Fibroblast of lung (primary cell): ENCODE results near the gene TNNT3. TPM values are rescaled to one million over a fixed set of nuclear protein-coding genes. Genes with fewer than 3 reads are reported as not detected.

Experiments
- DNase-seq, 2 donors: peaks; one replicate each; pipeline versions ENCODE4 v3.0.0 to v3.0.0-alpha.2; 2010; ENCODE audit warnings: low read depth in 2 of 2
- H2AFZ ChIP-seq: 2 replicates; pipeline ENCODE4 v1.5.1; 2012; ENCODE audit warnings: low read length, control low read depth, inconsistent platforms
- H3K27ac ChIP-seq: 2 replicates; pipeline ENCODE4 v1.5.1; 2011; ENCODE audit warnings: low read length, control low read depth; ENCODE audit not compliant: insufficient read depth
- H3K27me3 ChIP-seq: 2 replicates; pipeline ENCODE4 v1.5.1; 2011; ENCODE audit warnings: mild to moderate bottlenecking, low read length; ENCODE audit not compliant: control insufficient read depth, insufficient read depth
- H3K36me3 ChIP-seq: 2 replicates; pipeline ENCODE4 v1.5.1; 2011; ENCODE audit warnings: low read length; ENCODE audit not compliant: control insufficient read depth, insufficient read depth
- H3K4me1 ChIP-seq: 2 replicates; pipeline ENCODE4 v1.5.1; 2011; ENCODE audit warnings: low read length; ENCODE audit not compliant: control insufficient read depth, insufficient read depth; ENCODE audit errors: extremely low read depth
- H3K4me2 ChIP-seq: 2 replicates; pipeline ENCODE4 v1.5.1; 2011; ENCODE audit warnings: low read length, control low read depth; ENCODE audit not compliant: insufficient read depth; ENCODE audit errors: extremely low read depth
- H3K4me3 ChIP-seq, 4 experiments: fragments of 200-600 bp in 1 of 4; sonication (generic) in 1 of 4; replicated peaks in 1 of 4; 2 replicates each; pipeline ENCODE4 v1.5.1; 2011 to 2016; ENCODE audit warnings: low read length in 4 of 4, low read depth in 3 of 4, mild to moderate bottlenecking in 3 of 4, control low read depth in 2 of 4, inconsistent platforms in 1 of 4, mixed read lengths in 1 of 4; ENCODE audit not compliant: insufficient read depth in 1 of 4; ENCODE audit errors: control extremely low read depth in 1 of 4
- H3K79me2 ChIP-seq: 2 replicates; pipeline ENCODE4 v1.5.1; 2012; ENCODE audit warnings: mild to moderate bottlenecking, low read length, inconsistent platforms; ENCODE audit not compliant: control insufficient read depth, insufficient read depth
- H3K9ac ChIP-seq: 2 replicates; pipeline ENCODE4 v1.5.1; 2011; ENCODE audit warnings: mild to moderate bottlenecking, low read length, control low read depth; ENCODE audit not compliant: insufficient read depth
- H3K9me3 ChIP-seq: 2 replicates; pipeline ENCODE4 v1.5.1; 2012; ENCODE audit warnings: low read depth, low read length; ENCODE audit not compliant: control insufficient read depth, insufficient read depth
- H4K20me1 ChIP-seq: 2 replicates; pipeline ENCODE4 v1.5.1; 2011; ENCODE audit warnings: low read length; ENCODE audit not compliant: control insufficient read depth, insufficient read depth; ENCODE audit errors: extremely low read depth
- EZH2 ChIP-seq: IDR thresholded peaks from 2 replicates; pipeline ENCODE4 v1.5.1; 2012; ENCODE audit warnings: low read length, control low read depth, mild to moderate bottlenecking; ENCODE audit errors: missing control alignments
- polyA plus RNA-seq, 2 donors: library from polyadenylated mRNA; depleted of rRNA in 1 of 2; stranded (reverse) in 1 of 2; unstranded in 1 of 2; fragments of >200 nt; gene quantifications; 2 replicates each; pipeline ENCODE4 v1.2.1, GENCODE V29; 2011 to 2012; ENCODE audit warnings: missing spikeins in 1 of 2
- total RNA-seq: library from RNA; depleted of rRNA; stranded (reverse); fragments of >200 nt; gene quantifications from 2 replicates; pipeline ENCODE4 v1.2.1, GENCODE V29; 2014
- TF ChIP-seq, protein P1 (sequence below), 2 donors: IDR thresholded peaks in 1 of 2; conservative IDR thresholded peaks in 1 of 2; 1 replicate in 1 of 2; 2 replicates in 1 of 2; pipeline ENCODE4 v1.5.1; 2011 to 2012; ENCODE audit warnings: low read length in 2 of 2, control low read depth in 1 of 2, inconsistent platforms in 1 of 2, low read depth in 1 of 2, mild to moderate bottlenecking in 1 of 2

TNNT3 gene
- total and polyA plus RNA-seq, 2 donors (not counting 1 experiment from before 2014, with no cell fraction given), result not detected

DNA sequence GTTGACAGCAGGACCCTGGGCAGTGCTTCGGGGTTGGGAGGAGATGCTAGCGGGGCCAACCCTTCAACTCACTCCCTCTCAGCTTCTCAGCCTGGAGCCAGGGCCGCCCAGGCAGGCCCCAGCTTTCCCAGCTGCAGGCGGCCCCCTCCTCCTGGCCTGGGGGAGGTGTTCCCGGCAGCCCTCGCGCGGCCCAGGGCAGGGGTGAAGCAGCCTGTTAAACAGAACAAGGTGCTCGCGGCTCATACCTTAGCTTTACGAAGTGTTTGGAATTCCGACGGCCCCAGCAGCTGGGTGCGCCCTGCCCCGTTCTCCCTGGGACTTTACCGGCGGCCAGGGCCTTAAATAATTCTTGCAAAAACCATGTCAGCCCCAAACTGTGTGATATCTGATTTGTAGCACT is 44.8 kb downstream of the TNNT3 start:
- no peaks in the 10 kb centered on the region for H3K79me2 ChIP-seq
- no peaks in the 10 kb centered on the region for H3K4me1 ChIP-seq
- H3K27me3 ChIP-seq, result no peaks in the 10 kb centered on the region
- DNase-seq, result no peak
- H3K27ac ChIP-seq, result no peak overlapping the region
- H2AFZ ChIP-seq, result no peak overlapping the region
- no peak overlapping the region for H3K4me3 ChIP-seq
- H4K20me1 ChIP-seq, result no peaks in the 10 kb centered on the region
- no peak overlapping the region for H3K4me2 ChIP-seq
- no peak overlapping the region for H3K9ac ChIP-seq
- TF ChIP-seq, protein P1, sequence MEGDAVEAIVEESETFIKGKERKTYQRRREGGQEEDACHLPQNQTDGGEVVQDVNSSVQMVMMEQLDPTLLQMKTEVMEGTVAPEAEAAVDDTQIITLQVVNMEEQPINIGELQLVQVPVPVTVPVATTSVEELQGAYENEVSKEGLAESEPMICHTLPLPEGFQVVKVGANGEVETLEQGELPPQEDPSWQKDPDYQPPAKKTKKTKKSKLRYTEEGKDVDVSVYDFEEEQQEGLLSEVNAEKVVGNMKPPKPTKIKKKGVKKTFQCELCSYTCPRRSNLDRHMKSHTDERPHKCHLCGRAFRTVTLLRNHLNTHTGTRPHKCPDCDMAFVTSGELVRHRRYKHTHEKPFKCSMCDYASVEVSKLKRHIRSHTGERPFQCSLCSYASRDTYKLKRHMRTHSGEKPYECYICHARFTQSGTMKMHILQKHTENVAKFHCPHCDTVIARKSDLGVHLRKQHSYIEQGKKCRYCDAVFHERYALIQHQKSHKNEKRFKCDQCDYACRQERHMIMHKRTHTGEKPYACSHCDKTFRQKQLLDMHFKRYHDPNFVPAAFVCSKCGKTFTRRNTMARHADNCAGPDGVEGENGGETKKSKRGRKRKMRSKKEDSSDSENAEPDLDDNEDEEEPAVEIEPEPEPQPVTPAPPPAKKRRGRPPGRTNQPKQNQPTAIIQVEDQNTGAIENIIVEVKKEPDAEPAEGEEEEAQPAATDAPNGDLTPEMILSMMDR (conservative IDR thresholded peaks at IDR 0.05 in 1 of 2, IDR thresholded peaks at IDR 0.05 in 1 of 2; ENCODE audit: low read depth in 1 of 2, low read length in 2 of 2), result no peak
- TF ChIP-seq EZH2, result no peak
- no peaks in the 10 kb centered on the region for H3K9me3 ChIP-seq
- H3K36me3 ChIP-seq, result no peaks in the 10 kb centered on the region

DNA sequence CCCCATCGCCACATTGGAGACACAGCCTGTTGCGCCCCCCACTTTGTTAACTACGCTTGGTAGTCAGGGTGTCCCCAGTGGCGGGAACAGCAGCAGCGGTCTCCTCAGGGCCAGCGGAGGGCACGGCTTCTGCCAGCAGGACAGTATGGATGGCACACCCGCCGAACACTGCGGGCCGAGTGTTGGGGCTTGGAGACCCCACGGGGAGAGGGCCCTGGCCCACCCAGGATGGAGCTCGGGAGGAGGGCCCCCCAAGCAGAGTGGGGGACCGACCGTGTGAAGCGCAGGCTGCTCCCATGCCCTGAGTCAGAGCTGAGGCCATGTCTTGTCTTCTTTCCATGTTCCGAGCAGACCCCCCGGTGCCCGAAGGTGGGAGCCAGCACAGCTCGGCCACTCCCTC is 45.5 kb downstream of the TNNT3 start:
- no peaks in the 10 kb centered on the region for H4K20me1 ChIP-seq
- no peak overlapping the region for H3K4me2 ChIP-seq
- no peaks in the 10 kb centered on the region for H3K27me3 ChIP-seq
- H3K79me2 ChIP-seq, result no peaks in the 10 kb centered on the region
- no peaks in the 10 kb centered on the region for H3K4me1 ChIP-seq
- DNase-seq, result no peak
- TF ChIP-seq, protein P1 (conservative IDR thresholded peaks at IDR 0.05 in 1 of 2, IDR thresholded peaks at IDR 0.05 in 1 of 2; ENCODE audit: low read depth in 1 of 2, low read length in 2 of 2), result no peak
- no peak for TF ChIP-seq EZH2
- no peak overlapping the region for H3K27ac ChIP-seq
- H3K4me3 ChIP-seq, result no peak overlapping the region
- no peaks in the 10 kb centered on the region for H3K9me3 ChIP-seq
- H3K36me3 ChIP-seq, result no peaks in the 10 kb centered on the region
- H3K9ac ChIP-seq, result no peak overlapping the region
- H2AFZ ChIP-seq, result no peak overlapping the region

DNA sequence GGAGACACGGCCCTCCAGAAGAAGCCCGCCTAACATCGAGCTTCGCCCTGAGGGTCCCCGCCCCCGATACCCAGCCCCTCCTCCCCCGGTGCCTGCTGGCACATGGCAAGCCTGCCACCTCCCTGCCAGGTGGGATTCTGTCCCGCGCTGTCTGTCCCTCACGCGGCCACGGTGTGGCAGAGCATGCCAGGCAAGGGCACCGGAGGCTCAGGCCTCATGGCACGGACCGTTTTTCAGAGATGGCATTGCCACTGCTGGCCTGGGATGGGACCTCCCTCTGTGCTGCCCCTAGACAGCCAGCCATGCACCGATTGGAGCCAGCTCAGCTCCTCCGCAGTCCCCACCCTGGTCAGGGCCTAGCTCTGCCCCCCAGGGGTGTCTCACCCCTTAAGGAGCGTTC is 47.0 kb downstream of the TNNT3 start:
- H3K79me2 ChIP-seq, result no peaks in the 10 kb centered on the region
- no peaks in the 10 kb centered on the region for H3K9me3 ChIP-seq
- no peaks in the 10 kb centered on the region for H3K4me1 ChIP-seq
- H3K4me3 ChIP-seq, result no peak overlapping the region
- no peak overlapping the region for H3K4me2 ChIP-seq
- no peaks in the 10 kb centered on the region for H3K27me3 ChIP-seq
- TF ChIP-seq, protein P1 (conservative IDR thresholded peaks at IDR 0.05 in 1 of 2, IDR thresholded peaks at IDR 0.05 in 1 of 2; ENCODE audit: low read depth in 1 of 2, low read length in 2 of 2), result no peak
- no peak for TF ChIP-seq EZH2
- DNase-seq, result no peak
- H2AFZ ChIP-seq, result no peak overlapping the region
- no peaks in the 10 kb centered on the region for H3K36me3 ChIP-seq
- H3K27ac ChIP-seq, result no peak overlapping the region
- no peak overlapping the region for H3K9ac ChIP-seq
- H4K20me1 ChIP-seq, result no peaks in the 10 kb centered on the region
